ENCODE measurements around the gene OXSM. TPM values are rescaled to one million over a fixed set of nuclear protein-coding genes. Genes with fewer than 3 reads are reported as not detected.

OXSM gene
- total RNA-seq, 1 experiment from 2014 or later, result 17.7 TPM

GRCh38 chr3:25820816-25821486, 31.1 kb downstream of the OXSM start:
- no peak for DNase-seq (ENCODE audit: low read depth, low spot score)
- BruUV-seq (replicated peaks), result no TSS peak
- ChIA-PET RAD21 (ENCODE audit: low non-redundant PET in 1 of 2, low total read pairs in 2 of 2, uncharacterized antibody in 2 of 2, unreplicated experiment in 2 of 2) (no interaction called here), POLR2A (no interaction called here), CTCF (no interaction called here)
- no peak overlapping the region for H3K27ac ChIP-seq (ENCODE audit: low read depth, low read length)
- H3K27me3 ChIP-seq (ENCODE audit: insufficient read depth, low read length), result no peaks in the 10 kb centered on the region; the same call in none of the 2 replicates
- H3K4me3 ChIP-seq (replicated peaks in 1 of 2; ENCODE audit: low read depth in 1 of 2, low read length in 2 of 2), result no peak overlapping the region
- H3K9ac ChIP-seq (ENCODE audit: low read length), result no peak overlapping the region
- H2AFZ ChIP-seq (ENCODE audit: low read depth, low read length, poor library complexity, severe bottlenecking), result no peak overlapping the region
- TF ChIP-seq CTCF (IDR thresholded peaks at IDR 0.05 in 2 of 3, conservative IDR thresholded peaks at IDR 0.05 in 1 of 3; ENCODE audit: borderline replicate concordance in 1 of 3, insufficient read depth in 1 of 3, low read depth in 2 of 3, low read length in 2 of 3) (no peak), POLR2A (IDR thresholded peaks at IDR 0.05; ENCODE audit: borderline replicate concordance, extremely low read depth, insufficient read depth, insufficient read length) (no peak), SIN3A (IDR thresholded peaks at IDR 0.05; ENCODE audit: low read depth) (no peak), CBX3 (IDR thresholded peaks at IDR 0.05; ENCODE audit: low read depth) (no peak), ZNF274 (IDR thresholded peaks at IDR 0.05; ENCODE audit: low read depth, low read length) (no peak), EGR1 (IDR thresholded peaks at IDR 0.05; ENCODE audit: low read depth) (no peak), JUND (IDR thresholded peaks at IDR 0.05) (no peak), TCF7L2 (IDR thresholded peaks at IDR 0.05; ENCODE audit: borderline replicate concordance, extremely low read depth, insufficient read depth, insufficient read length) (no peak), ZFX (IDR thresholded peaks at IDR 0.05) (no peak), ATF3 (IDR thresholded peaks at IDR 0.05) (no peak), POLR2AphosphoS5 (IDR thresholded peaks at IDR 0.05; ENCODE audit: low read depth, low read length) (no peak), SP1 (IDR thresholded peaks at IDR 0.05; ENCODE audit: low read depth) (no peak), MAX (IDR thresholded peaks at IDR 0.05) (no peak), CEBPB (IDR thresholded peaks at IDR 0.05; ENCODE audit: low read depth) (no peak), RAD21 (IDR thresholded peaks at IDR 0.05; ENCODE audit: low read depth) (no peak), EZH2 (IDR thresholded peaks at IDR 0.05) (no peak), ZBTB33 (IDR thresholded peaks at IDR 0.05; ENCODE audit: extremely low read depth, insufficient replicate concordance, low read length) (no peak)
- H3K4me2 ChIP-seq (ENCODE audit: low read length), result no peak overlapping the region
- H3K9me2 ChIP-seq (ENCODE audit: insufficient read depth), result no peaks in the 10 kb centered on the region
- H3K36me3 ChIP-seq (ENCODE audit: control insufficient read depth in 1 of 2, insufficient read depth in 2 of 2, low read length in 2 of 2), result no peaks in the 10 kb centered on the region
- peaks cover 0 to 6% of the 10 kb centered on the region in 2 experiments; a peak in 1 of 4 replicates for H3K4me1 ChIP-seq (ENCODE audit: control insufficient read depth in 1 of 2, insufficient read depth in 2 of 2, low read length in 2 of 2)
- intact Hi-C loops (cut with micrococcal nuclease), result no loop called here
- no peaks in the 10 kb centered on the region for H3K9me3 ChIP-seq (ENCODE audit: control insufficient read depth in 1 of 2, insufficient read depth in 1 of 2, low read depth in 1 of 2, low read length in 2 of 2)
- no peak for ATAC-seq
- H3K79me2 ChIP-seq (ENCODE audit: insufficient read depth, low read length), result no peaks in the 10 kb centered on the region
- no peaks in the 10 kb centered on the region for H4K20me1 ChIP-seq (ENCODE audit: insufficient read depth)
